Neural progenitor cell (in vitro differentiated cells): ENCODE measurements around the gene CELA3A. TPM values are rescaled to one million over a fixed set of nuclear protein-coding genes. Genes with fewer than 3 reads are reported as not detected.
"Not testable (repeated sequence)": the region's sequence is repeated elsewhere in the genome, so short reads cannot be mapped to it uniquely, and the experiment has no call there.

Source experiments
- DNase-seq: peaks from one replicate; pipeline ENCODE4 v3.0.0-alpha.2; 2016; ENCODE audit warnings: low spot score
- H2AFZ ChIP-seq: fragments of 200-600 bp; sonication (generic); replicated peaks from 2 replicates; pipeline ENCODE4 v1.6.1; 2016; ENCODE audit warnings: antibody characterized with exemption
- H3F3A ChIP-seq: fragments of 200-600 bp; sonication (generic); 2 replicates; pipeline ENCODE4 v1.6.1; 2016; ENCODE audit warnings: antibody characterized with exemption, low read depth
- H3K27ac ChIP-seq: fragments of 200-600 bp; sonication (generic); 2 replicates; pipeline ENCODE4 v1.5.1; 2016; ENCODE audit warnings: mild to moderate bottlenecking
- H3K27me3 ChIP-seq: fragments of 200-600 bp; sonication (generic); 2 replicates; pipeline ENCODE4 v1.6.1; 2016; ENCODE audit warnings: mild to moderate bottlenecking, moderate library complexity
- H3K36me3 ChIP-seq: fragments of 200-600 bp; sonication (generic); 2 replicates; pipeline ENCODE4 v1.5.1; 2016
- H3K4me1 ChIP-seq: fragments of 200-600 bp; sonication (generic); 2 replicates; pipeline ENCODE4 v1.6.1; 2016; ENCODE audit warnings: mixed run types
- H3K4me2 ChIP-seq: fragments of 200-600 bp; sonication (generic); 2 replicates; pipeline ENCODE4 v1.6.1; 2016
- H3K4me3 ChIP-seq: fragments of 200-600 bp; sonication (generic); 2 replicates; pipeline ENCODE4 v1.5.1; 2016
- H3K79me2 ChIP-seq: fragments of 200-600 bp; sonication (generic); 2 replicates; pipeline ENCODE4 v1.6.1; 2016; ENCODE audit warnings: low read depth
- H3K9ac ChIP-seq: fragments of 200-600 bp; sonication (generic); 2 replicates; pipeline ENCODE4 v1.6.1; 2016
- H3K9me3 ChIP-seq: fragments of 200-600 bp; sonication (generic); 2 replicates; pipeline ENCODE4 v1.5.1; 2016; ENCODE audit warnings: low read depth
- H4K20me1 ChIP-seq: fragments of 200-600 bp; sonication (generic); 2 replicates; pipeline ENCODE4 v1.6.1; 2016; ENCODE audit warnings: low read depth
- H3K27ac Mint-ChIP-seq: 3 replicates; pipeline ENCODE4 v1.8.0; 2021; ENCODE audit warnings: mixed read lengths
- H3K27me3 Mint-ChIP-seq: 2 replicates; pipeline ENCODE4 v1.8.0; 2022; ENCODE audit warnings: low read depth, mild to moderate bottlenecking, inconsistent platforms, moderate library complexity, mixed read lengths; ENCODE audit not compliant: insufficient read depth
- H3K36me3 Mint-ChIP-seq: 3 replicates; pipeline ENCODE4 v1.8.0; 2021; ENCODE audit warnings: mixed read lengths
- H3K4me1 Mint-ChIP-seq: 3 replicates; pipeline ENCODE4 v1.8.0; 2021; ENCODE audit warnings: mixed read lengths
- H3K4me3 Mint-ChIP-seq: 3 replicates; pipeline ENCODE4 v1.8.0; 2021; ENCODE audit warnings: mild to moderate bottlenecking, moderate library complexity, mixed read lengths
- H3K9me3 Mint-ChIP-seq: 3 replicates; pipeline ENCODE4 v1.8.0; 2020; ENCODE audit warnings: mixed read lengths
- total RNA-seq: library from RNA; depleted of rRNA; stranded (reverse); fragments of >200 nt; gene quantifications from 2 replicates; pipeline ENCODE4 v1.2.3, GENCODE V29; 2015; ENCODE audit warnings: low replicate concordance
- TF ChIP-seq, protein P1 (sequence below): fragments of 200-600 bp; sonication (generic); IDR thresholded peaks from 2 replicates; pipeline ENCODE4 v1.5.1; 2017; ENCODE audit warnings: antibody characterized with exemption, mild to moderate bottlenecking

The CELA3A gene
- total RNA-seq, 1 donor from 2014 or later, result not detected

DNA sequence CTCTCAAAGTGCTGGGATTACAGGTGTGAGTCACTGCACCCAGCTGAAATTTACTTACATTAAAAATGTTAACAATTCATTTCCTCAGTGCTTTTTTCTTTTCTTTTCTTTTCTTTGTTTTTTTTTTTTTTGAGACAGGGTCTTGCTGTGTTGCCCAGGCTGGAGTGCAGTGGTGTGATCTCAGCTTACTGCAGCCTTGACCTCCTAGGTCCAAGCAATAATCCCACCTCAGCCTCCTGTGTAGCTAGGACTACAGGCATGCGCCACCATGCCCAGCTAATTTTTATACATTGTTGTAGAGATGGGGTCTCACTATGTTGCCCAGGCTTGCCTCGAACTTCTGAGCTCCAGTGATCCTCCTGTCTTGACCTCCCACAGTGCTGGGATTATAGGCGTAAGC lies 2.5 kb downstream of the CELA3A start:
- not testable (repeated sequence) for H3K36me3 Mint-ChIP-seq, H3K9me3 ChIP-seq, H3K36me3 ChIP-seq, H3K27ac ChIP-seq, H3K4me3 ChIP-seq, DNase-seq, H3K79me2 ChIP-seq, H2AFZ ChIP-seq, H3F3A ChIP-seq, H3K4me1 ChIP-seq, H3K27ac Mint-ChIP-seq, H3K9ac ChIP-seq, H3K9me3 Mint-ChIP-seq, H3K27me3 ChIP-seq, H3K4me3 Mint-ChIP-seq, H3K4me2 ChIP-seq, H3K4me1 Mint-ChIP-seq, H4K20me1 ChIP-seq
- H3K27me3 Mint-ChIP-seq, result peaks cover 10% of the 10 kb centered on the region

DNA sequence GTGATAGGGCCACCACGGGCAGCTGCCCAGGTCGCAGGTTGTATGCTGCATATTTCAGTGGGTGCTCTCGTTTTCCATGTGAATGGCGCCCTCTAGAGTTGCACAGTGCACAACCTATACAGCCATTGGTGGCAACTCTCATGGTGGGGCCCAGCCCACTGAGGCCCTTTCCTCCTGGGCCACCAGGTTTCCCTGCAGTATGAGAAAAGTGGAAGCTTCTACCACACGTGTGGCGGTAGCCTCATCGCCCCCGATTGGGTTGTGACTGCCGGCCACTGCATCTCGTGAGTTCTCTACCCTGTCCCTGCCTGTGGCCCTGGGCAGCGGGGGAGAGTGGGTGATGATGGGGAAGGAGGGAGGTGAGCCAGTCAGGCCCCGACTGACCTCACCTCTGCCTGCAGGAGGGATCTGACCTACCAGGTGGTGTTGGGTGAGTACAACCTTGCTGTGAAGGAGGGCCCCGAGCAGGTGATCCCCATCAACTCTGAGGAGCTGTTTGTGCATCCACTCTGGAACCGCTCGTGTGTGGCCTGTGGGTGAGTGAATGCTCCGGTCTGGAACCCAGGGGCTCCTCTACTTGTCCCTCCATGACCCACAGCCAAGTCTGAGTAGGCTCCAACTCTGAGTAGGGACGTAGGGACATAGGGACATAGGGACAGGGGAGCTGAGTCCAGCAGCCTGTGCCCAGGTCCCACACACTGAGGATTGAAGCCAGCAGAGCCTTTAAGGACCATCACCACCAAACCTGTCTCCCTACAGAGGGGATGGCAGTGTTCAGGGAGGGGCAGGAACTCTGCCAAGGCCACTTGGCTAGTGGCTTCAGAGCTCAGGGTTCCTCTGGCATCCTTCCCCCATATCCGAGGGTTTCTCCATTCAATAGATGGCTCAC lies 4.0 kb downstream of the CELA3A start:
- not testable (repeated sequence) for H3K4me3 ChIP-seq, H3K27me3 ChIP-seq, H3K36me3 ChIP-seq, H3K79me2 ChIP-seq, H3K4me3 Mint-ChIP-seq, H3F3A ChIP-seq, H3K9me3 Mint-ChIP-seq, H3K36me3 Mint-ChIP-seq, H3K27ac Mint-ChIP-seq, H4K20me1 ChIP-seq, H2AFZ ChIP-seq, H3K4me2 ChIP-seq, H3K4me1 ChIP-seq, H3K9me3 ChIP-seq, H3K27ac ChIP-seq, H3K4me1 Mint-ChIP-seq, H3K9ac ChIP-seq
- TF ChIP-seq, protein P1, sequence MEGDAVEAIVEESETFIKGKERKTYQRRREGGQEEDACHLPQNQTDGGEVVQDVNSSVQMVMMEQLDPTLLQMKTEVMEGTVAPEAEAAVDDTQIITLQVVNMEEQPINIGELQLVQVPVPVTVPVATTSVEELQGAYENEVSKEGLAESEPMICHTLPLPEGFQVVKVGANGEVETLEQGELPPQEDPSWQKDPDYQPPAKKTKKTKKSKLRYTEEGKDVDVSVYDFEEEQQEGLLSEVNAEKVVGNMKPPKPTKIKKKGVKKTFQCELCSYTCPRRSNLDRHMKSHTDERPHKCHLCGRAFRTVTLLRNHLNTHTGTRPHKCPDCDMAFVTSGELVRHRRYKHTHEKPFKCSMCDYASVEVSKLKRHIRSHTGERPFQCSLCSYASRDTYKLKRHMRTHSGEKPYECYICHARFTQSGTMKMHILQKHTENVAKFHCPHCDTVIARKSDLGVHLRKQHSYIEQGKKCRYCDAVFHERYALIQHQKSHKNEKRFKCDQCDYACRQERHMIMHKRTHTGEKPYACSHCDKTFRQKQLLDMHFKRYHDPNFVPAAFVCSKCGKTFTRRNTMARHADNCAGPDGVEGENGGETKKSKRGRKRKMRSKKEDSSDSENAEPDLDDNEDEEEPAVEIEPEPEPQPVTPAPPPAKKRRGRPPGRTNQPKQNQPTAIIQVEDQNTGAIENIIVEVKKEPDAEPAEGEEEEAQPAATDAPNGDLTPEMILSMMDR, result peak; percentile 55
- peaks cover 10% of the 10 kb centered on the region for H3K27me3 Mint-ChIP-seq
- peak; percentile 55 for DNase-seq

DNA sequence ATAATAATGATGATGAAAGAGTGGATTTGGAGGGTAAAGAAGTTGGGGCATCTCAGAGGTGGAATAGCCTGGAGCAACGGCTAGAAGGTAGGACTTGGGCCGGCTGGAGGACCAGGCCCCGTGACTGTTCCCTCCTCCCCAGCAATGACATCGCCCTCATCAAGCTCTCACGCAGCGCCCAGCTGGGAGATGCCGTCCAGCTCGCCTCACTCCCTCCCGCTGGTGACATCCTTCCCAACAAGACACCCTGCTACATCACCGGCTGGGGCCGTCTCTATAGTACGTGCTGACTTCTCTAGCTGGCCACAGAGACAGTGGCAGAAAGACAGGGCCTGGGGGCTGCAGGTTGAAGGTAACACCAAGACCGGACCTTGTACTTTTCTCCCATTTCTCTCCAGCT lies 5.3 kb downstream of the CELA3A start:
- H3K9me3 ChIP-seq, H3K9me3 Mint-ChIP-seq: not testable (repeated sequence)

DNA sequence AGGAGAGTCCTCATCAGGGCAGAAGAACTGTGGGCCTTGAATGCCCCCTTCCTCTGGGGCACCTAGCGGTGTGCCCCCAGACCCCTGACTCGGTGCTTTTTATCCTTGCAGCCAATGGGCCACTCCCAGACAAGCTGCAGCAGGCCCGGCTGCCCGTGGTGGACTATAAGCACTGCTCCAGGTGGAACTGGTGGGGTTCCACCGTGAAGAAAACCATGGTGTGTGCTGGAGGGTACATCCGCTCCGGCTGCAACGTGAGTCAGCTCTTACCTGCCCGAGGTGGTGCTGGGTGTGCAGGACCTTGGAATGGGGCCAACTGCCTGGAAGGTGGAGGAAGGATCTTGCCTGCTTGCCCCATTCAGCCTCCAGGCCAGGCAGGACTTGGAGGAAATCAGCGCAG lies 5.8 kb downstream of the CELA3A start:
- not testable (repeated sequence) for H3K9me3 Mint-ChIP-seq, H3K9me3 ChIP-seq, H3K27me3 Mint-ChIP-seq, H3K4me2 ChIP-seq, H3K27ac Mint-ChIP-seq, H3K4me1 ChIP-seq, H3F3A ChIP-seq, H3K27ac ChIP-seq, H3K4me3 Mint-ChIP-seq, H3K36me3 ChIP-seq, H3K79me2 ChIP-seq, H3K9ac ChIP-seq, H2AFZ ChIP-seq, H3K4me3 ChIP-seq, H3K27me3 ChIP-seq, DNase-seq, H3K36me3 Mint-ChIP-seq, H3K4me1 Mint-ChIP-seq, H4K20me1 ChIP-seq

More for the DNA sequence above, 5.3 kb downstream of the CELA3A start:
- H3K4me3 Mint-ChIP-seq, H3K4me3 ChIP-seq, H3K27me3 ChIP-seq, H3K4me1 Mint-ChIP-seq, H3F3A ChIP-seq, H3K27ac Mint-ChIP-seq, H3K27me3 Mint-ChIP-seq, H3K27ac ChIP-seq, DNase-seq, H3K79me2 ChIP-seq, H3K9ac ChIP-seq, H3K4me1 ChIP-seq, H3K4me2 ChIP-seq, H3K36me3 ChIP-seq, H2AFZ ChIP-seq, H4K20me1 ChIP-seq, H3K36me3 Mint-ChIP-seq: not testable (repeated sequence)

DNA sequence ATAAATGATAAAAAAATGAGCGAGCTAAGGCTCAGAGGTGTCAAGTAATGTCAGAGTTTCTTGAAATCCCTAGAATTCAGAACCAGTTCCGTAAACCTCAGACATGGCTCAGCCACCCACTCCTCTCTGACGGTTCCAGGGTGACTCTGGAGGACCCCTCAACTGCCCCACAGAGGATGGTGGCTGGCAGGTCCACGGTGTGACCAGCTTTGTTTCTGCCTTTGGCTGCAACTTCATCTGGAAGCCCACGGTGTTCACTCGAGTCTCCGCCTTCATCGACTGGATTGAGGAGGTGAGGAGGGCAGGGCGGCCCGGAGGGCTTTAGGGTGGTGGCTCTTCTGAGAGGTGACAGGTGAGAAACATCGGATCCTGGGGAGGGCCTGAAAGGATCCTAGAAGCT lies 8.1 kb downstream of the CELA3A start:
- not testable (repeated sequence) for H3K4me1 ChIP-seq, H3K27me3 ChIP-seq, H3K4me3 ChIP-seq, H3K79me2 ChIP-seq, DNase-seq, H2AFZ ChIP-seq, H3K4me1 Mint-ChIP-seq, H3K9me3 Mint-ChIP-seq, H3K36me3 Mint-ChIP-seq, H3K9me3 ChIP-seq, H3K27me3 Mint-ChIP-seq, H3K9ac ChIP-seq, H3F3A ChIP-seq, H3K4me2 ChIP-seq, H3K27ac Mint-ChIP-seq, H3K36me3 ChIP-seq, H3K27ac ChIP-seq, H3K4me3 Mint-ChIP-seq, H4K20me1 ChIP-seq

DNA sequence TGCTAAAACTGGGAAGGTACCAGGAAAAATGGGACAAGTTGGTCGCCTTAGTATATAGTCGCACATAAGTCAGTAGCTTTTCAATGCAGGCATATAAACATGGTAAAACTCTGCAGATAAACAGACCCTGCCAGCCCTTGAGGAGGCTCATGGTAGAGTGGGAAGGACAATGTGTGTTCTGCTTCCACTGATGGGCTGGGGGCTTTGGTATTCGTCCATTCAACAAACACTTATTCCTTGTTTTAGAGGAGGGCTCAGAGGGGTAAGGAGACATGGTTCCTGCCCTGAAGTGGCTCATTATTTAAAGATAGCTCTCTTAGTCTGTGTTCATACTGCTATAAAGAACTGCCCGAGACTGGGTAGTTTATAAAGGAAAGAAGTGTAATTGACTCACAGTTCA lies 11.3 kb downstream of the CELA3A start:
- H3F3A ChIP-seq, H3K36me3 ChIP-seq, H3K9me3 ChIP-seq, H3K4me1 ChIP-seq, H3K9ac ChIP-seq, DNase-seq, H3K4me3 ChIP-seq, H3K27me3 ChIP-seq, H3K27ac ChIP-seq, H2AFZ ChIP-seq, H3K27me3 Mint-ChIP-seq, H3K79me2 ChIP-seq, H3K27ac Mint-ChIP-seq, H4K20me1 ChIP-seq, H3K4me1 Mint-ChIP-seq, H3K9me3 Mint-ChIP-seq, H3K4me3 Mint-ChIP-seq, H3K36me3 Mint-ChIP-seq, H3K4me2 ChIP-seq: not testable (repeated sequence)

DNA sequence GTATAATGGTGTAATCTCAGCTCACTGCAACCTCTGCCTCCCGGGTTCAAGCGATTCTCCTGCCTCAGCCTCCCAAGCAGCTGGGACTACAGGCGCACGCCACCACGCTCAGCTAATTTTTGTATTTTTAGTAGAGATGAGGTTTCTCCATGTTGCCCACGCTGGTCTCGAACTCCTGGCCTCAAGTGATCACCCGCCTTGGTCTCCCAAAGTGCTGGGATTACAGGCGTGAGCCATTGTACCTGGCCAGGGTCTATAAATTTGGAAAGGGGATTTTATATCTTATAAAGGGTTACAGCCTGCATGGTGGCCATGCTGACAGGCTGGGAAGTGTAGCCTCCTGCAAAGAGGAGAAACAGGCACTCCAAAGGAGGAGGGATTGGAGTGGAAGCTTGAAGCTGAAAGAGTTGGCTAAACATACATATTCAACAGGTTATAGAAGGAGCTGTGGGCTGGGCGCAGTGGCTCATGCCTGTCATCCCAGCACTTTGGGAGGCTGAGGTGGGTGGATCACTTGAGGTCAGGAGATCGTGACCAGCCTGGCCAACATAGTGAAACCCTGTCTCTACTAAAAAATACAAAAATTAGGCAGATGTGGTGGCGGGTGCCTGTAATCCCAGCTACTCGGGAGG lies 13.2 kb downstream of the CELA3A start:
- H3K27me3 ChIP-seq, H3K9me3 ChIP-seq, H3K27me3 Mint-ChIP-seq, DNase-seq, H4K20me1 ChIP-seq, H3K4me1 ChIP-seq, H3K4me1 Mint-ChIP-seq, H2AFZ ChIP-seq, H3K4me2 ChIP-seq, H3K36me3 ChIP-seq, H3K9me3 Mint-ChIP-seq, H3K4me3 ChIP-seq, H3F3A ChIP-seq, H3K27ac Mint-ChIP-seq, H3K79me2 ChIP-seq, H3K4me3 Mint-ChIP-seq, H3K9ac ChIP-seq, H3K27ac ChIP-seq, H3K36me3 Mint-ChIP-seq: not testable (repeated sequence)
